ENCODE results near the gene PGAM2.

Gene PGAM2

GRCh38 chr7:44063894-44064651, 1.3 kb downstream of the PGAM2 start:
- DNase-seq: no peak

DNA sequence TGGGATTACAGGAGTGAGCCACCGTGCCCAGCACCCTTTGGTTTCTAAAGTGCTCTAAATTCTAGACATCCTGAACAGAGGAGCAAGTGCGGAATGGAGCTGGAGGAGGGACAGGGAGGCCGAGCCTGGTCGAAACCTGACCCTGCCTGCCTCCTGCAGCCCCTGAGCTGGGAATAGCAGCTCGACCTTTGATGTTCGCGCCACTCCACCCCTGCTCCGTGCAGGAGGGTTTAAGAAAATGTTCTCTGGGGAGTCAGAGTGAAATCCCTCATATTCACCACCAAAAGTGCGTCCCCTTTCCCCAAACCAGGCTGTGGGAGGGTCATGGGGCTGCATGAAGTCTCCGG, 1.8 kb downstream of the PGAM2 start:
- DNase-seq: no peak

DNA sequence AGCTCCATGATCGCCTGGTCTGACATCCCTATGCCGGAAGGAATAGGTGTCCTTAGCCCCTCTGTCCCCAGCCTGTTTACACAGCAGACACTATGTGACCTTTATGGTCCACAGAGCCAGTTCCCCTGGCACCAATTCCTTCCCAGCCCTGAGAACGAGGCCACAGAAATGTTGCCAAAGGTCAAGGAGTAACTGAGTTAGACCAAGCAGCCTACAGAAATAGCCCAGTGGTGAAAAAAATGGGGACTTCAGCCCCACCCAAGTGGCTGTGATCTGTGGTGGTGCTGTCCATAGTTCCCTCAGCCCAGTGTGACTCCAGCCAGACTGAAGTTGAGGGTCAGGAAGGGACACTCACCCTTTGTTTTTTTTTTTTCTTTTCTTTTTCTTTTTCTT, 2.5 kb downstream of the PGAM2 start:
- DNase-seq: no peak

GRCh38 chr7:44062180-44062902, 3.0 kb downstream of the PGAM2 start:
- DNase-seq: no peak

- DNase-seq: no peak
Observed at GRCh38 chr7:44061645-44062179, 3.7 kb downstream of the PGAM2 start.

DNA sequence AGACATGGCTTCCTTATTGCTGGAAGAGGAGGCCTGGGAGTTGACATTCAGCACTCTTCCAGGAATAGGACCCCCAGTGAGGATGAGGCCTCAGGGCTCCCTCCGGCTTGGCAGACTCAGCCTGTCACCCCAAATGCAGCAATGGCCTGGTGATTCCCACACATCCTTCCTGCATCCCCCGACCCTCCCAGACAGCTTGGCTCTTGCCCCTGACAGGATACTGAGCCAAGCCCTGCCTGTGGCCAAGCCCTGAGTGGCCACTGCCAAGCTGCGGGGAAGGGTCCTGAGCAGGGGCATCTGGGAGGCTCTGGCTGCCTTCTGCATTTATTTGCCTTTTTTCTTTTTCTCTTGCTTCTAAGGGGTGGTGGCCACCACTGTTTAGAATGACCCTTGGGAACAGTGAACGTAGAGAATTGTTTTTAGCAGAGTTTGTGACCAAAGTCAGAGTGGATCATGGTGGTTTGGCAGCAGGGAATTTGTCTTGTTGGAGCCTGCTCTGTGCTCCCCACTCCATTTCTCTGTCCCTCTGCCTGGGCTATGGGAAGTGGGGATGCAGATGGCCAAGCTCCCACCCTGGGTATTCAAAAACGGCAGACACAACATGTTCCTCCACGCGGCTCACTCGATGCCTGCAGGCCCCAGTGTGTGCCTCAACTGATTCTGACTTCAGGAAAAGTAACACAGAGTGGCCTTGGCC, 4.3 kb downstream of the PGAM2 start:
- no peak for DNase-seq

DNA sequence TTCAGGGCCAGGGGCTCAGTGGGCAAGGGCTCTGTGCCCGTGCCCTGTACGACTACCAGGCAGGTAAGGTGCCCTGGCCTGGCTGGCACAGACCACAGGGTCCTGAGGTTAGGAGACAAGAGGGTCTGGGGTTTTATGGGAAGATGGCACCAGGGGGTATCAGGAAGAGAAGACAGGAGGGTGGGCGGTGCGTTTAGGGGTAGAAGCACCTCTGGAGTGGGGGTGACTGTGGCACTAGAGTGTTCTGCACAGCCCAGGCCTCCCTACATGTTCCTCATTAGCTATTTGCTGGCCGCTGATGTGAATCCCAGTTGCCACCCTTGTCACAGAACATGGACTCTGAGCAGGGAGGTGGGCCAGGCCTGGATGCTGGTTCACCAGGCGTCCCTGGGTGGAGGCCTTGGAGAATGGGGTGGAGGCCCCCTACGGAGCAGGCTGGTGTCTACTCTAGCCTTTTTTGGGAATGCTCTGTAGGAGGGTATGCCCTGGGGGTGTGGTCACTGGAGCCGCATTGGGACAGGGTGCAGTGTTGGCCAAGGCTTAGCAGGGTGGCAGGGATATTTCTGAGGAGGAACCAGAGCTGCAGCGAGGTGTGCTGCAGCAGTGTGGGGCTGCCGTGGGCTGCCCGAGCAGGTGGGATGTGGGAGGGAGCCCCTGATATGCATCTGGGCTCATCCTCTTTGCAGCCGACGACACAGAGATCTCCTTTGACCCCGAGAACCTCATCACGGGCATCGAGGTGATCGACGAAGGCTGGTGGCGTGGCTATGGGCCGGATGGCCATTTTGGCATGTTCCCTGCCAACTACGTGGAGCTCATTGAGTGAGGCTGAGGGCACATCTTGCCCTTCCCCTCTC, 5.0 kb downstream of the PGAM2 start:
- DNase-seq: no peak

DNA sequence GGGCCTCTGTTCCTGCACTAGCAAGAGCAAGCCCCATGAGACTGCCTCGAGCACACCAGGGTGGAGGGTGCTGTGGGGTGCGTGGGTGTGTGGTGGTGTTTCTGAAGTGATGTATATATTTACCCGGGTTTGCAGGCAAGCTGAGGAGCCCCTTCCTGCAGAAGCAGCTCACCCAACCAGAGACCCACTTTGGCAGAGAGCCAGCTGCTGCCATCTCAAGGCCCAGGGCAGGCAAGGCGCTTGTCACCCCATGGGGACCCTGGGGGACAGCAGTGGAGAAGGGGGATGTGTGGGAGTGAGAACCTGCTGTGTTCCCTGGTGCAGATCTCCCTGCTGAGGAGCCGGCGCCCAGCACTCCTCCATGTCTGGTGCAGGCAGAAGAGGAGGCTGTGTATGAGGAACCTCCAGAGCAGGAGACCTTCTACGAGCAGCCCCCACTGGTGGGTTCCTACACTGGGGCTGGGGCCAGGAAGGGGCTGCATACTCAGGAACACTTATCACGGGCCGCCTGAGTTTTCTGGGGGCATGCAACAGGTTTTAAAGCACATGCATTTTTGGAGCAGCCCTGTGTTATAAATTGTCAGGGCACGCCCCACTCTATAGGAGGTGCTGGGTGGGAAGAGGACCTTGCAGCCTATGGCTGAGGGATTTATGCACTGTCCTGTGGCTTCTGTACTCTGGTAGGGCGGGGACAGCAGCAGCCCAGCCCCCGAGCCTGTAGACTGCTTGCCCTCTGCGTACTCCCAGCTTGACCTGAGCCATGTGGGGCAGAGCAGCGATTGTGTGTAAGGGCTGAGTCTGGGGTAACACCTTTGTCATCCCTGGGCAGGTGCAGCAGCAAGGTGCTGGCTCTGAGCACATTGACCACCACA, 5.9 kb downstream of the PGAM2 start:
- DNase-seq: no peak

DNA sequence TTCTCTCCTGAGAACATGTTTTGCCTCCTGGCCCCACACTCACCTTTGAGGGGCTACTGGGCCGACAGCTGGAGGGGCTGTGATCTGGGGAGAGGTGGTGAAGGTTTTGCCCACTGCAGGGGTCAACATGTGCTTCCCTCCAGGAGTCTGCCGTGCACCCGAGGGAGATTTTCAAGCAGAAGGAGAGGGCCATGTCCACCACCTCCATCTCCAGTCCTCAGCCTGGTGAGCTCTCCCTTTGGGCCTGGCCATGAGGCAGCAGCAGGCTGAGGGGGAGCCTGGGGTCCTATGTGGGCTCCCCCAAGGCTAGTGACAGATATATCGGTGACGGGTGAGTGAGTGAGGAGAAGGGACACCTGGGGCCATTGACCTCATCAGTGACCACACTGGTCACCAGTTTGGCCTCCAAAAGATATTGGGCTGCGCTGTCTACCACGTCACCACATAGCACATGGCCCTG, 6.6 kb downstream of the PGAM2 start:
- no peak for DNase-seq

DNA sequence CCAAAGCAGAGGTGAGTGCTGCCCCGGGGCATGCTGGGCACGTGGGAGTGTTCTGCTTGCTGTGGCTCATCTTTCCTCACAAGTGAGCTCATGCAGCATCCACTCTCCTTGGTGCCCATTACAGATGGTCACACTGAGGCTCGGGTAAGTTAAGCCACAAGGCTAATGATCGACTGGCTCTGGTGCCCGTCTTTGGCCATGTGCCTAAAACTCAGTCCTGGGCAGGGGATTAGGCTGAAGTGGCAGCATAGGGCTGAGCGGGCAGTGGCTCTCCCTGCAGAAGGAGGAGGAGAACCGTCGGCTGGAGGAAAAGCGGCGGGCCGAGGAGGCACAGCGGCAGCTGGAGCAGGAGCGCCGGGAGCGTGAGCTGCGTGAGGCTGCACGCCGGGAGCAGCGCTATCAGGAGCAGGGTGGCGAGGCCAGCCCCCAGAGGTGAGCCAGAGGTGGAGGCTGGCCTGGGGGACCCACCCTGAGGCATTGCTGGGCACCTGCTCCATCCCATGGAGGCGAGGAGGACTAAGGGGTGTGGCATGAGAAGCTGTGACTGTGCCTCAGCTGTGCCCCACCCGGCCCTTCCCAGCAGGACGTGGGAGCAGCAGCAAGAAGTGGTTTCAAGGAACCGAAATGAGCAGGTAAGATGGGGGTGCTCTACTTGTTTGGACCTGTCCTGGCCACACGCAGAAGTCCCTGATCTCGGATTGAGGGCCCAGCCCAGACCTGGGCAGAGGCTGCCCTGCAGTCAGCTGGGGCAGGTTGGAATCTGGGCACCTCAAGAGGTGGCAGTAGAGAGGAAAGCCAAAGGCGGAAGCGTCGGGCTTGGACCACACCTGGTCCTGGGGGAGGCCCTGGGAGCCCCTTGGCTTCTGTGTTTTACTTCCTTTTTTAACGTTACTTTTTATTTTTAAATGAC, 7.3 kb downstream of the PGAM2 start:
- no peak for DNase-seq

DNA sequence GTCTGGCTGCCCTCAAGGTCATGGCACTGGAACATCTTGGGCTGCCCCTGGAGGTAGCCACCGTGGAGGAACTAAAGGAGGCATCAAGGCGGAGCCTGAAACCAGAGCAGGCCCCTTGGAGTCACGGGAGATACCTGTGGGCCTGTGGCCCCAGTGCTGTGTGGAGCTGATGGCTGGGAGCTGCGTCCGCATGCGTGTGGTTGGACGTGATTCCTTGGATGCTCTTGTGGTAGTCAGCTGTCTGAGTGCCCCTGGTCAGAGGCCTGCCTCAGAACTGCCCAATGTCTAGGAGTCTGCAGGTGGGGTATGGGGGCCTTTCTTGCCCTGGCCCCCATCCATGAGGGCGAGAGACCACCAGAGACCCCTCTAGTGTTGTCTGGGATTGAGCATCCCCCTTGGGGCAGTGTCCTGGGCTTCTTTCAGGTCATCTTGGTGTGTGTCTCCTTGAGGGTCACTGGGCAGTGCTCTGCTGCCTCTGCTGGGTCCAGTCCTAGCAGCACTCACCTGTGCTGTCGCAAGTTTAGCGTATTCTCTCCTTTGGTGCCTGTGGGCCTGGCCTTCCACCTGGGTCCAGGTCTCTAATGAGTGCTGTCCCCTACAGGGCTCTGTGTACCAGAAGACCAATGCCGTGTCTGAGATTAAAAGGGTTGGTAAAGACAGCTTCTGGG, 8.1 kb downstream of the PGAM2 start:
- DNase-seq: no peak

DNA sequence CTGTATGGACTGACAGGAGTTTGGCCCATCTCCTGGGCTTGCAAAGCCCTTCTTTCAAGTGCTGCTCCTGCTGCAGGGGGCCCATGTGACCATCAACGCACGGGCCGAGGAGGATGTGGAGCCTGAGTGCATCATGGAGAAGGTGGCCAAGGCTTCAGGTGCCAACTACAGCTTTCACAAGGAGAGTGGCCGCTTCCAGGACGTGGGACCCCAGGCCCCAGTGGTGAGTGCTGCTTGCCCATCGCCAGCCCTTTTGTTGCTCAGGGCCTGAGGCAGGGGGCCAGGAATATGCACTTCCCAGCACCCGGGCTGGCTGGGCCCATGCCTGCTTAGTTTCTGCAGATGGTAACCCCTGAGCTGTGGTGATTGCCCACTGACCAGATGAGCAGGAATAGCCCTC, 8.7 kb downstream of the PGAM2 start:
- DNase-seq: no peak

GRCh38 chr7:44052771-44053365, 12.5 kb downstream of the PGAM2 start:
- no peak for DNase-seq

GRCh38 chr7:44051611-44052220, 13.7 kb downstream of the PGAM2 start:
- DNase-seq: no peak

DNA sequence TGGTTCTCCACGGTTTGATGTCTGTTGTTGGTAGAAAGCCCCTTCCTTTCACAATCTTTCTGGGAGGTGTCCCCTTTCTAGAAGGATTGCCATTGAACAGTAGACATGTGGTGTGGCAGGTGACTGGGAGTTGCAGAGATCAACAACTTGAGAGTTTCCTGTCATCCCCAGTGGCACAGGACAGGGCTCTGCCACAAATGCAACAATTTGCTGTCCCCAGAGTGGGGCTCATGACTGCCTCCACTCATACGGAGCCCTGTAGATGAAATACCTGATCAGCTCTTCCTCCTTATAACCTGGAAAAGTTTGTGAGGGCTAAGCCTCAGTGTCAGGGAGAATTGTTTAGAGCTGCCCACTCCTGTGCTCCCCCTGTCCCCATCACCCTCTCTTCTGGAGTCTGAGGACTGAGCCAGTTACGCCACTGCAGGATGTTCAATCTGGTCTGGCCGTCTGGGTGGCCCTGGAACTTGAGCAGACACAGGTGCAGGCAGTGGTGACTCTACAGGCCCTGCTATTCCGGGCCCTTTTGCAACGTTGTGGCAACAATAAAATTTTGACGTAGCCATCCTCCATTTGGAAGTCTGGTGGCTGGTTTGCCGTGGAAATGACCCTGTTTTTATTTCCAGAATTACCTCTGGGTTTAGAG, 14.3 kb downstream of the PGAM2 start:
- no peak for DNase-seq

DNA sequence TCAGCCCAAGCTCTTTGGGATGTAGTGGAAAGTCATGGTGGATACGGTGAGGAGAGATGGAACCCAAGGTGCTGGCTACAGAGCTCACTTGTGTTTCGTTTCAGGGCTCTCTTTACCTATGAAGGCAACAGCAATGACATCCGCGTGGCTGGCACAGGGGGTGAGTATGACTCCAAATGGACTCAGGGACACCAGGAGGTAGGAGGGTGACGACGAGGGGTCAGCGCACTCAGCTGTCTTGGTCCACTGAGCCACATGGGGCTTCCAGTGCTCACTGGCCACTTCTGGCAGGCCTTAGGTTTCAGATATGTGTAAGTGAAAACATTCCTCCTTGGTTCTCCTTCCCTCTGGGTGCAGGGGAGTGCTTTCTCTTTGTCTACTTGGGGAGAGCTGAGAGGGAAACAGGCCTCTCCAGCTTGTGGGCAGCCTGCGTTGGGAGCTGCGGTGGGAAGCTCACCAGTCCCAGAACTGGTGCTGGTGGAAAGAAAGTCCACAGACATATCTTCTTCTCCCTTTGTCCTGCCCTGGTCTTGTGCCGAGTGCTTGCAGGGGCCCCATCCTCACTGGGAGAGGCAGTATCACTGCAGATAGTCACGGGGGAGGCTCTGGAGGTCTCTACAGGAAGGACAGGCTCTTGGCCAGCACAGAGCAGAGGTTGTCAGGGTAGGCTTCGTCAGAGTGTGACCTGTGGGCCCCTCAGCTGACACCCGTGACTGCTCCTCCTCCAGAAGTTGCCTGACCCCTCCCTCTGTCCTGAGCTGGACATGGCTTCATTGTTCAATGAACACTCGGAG, 15.0 kb downstream of the PGAM2 start:
- no peak for DNase-seq

DNA sequence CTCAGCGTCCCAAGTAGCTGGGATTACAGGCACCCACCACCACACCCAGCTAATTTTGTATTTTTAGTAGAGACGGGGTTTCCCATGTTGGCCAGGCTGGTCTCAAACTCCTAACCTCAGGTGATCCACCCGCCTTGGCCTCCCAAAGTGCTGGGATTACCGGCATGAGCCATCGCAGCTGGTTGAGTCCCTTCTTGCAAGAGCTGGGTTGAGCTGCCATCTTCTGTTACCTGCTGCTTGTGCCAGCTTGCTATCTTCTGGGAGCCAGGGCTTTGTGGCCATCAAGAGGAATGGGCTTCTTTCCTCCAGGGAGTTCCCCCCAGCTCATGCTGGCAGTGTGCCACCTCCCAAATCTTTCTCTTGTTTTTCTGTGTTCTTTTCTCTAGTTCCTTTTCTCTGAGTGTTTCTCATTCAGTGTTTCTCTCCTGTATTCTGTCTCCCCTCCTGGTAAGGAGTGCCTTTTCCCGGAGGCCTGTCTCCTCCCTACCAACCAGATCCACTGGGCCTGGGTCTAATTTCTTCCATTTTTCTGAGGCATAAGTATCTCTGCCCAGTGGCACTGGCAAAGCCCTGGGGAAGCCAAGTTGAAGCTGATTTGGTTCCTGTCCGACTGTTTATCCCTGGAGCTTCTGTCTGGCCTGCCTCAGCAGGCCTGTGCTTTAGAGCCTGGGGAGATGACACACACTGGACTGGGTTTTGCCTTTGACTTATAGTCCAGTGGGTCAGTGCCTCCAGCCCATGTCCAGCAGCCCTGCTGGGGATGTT, 17.2 kb downstream of the PGAM2 start:
- no peak for DNase-seq

All from stimulated activated CD4-positive, alpha-beta T cell treated with anti-CD3 and anti-CD28 coated beads, Interleukin-4, amount 100 ng/mL, for 24 hours (primary cell).